GM12873 (cell line): ENCODE results near the gene ASAP2.

Experiments
- TF ChIP-seq, protein P1 (sequence below): IDR thresholded peaks from 2 replicates; pipeline ENCODE4 v1.5.1; 2012; ENCODE audit warnings: low read depth, mild to moderate bottlenecking, moderate library complexity, low read length, control low read depth; ENCODE audit not compliant: insufficient read depth; ENCODE audit errors: missing control alignments

Gene ASAP2

DNA sequence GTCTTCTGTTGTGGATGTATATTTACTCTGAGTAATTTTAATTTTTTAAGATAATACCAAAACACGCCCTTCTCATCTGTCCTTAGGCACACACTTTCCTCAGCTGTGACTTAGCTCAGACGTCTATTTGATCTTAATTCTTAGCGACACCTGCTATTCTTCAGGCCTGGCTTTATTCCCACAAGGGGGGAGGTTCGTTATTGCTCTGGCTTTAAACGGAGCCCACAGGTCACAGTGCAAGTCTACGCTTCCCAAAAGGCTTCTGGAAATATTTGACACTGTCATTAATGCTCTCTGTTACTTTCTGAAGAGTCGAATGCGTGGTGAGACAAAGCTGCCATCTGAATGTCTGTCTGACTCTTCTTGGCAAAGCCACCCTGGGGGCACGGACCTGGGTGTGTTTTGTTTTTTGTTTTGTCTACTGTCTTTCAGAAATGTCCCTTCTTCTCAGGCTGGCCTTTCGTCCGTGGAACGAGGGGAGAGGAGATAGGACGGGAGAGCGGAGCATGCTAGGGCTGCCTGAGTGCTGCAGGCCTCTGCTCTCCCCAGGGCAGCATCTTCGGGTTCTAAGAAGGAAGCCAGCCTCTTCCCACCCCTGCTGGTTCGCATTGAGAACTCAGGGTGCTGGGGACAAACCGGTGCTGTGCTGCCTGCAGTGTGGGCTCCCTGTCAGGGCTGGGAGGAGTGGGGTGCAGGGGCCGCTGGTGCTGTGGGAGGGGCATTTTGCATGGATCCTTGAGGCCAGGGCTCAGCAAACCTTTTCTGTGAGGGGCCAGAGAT, 61.9 kb downstream of the ASAP2 start:
- TF ChIP-seq, protein P1, sequence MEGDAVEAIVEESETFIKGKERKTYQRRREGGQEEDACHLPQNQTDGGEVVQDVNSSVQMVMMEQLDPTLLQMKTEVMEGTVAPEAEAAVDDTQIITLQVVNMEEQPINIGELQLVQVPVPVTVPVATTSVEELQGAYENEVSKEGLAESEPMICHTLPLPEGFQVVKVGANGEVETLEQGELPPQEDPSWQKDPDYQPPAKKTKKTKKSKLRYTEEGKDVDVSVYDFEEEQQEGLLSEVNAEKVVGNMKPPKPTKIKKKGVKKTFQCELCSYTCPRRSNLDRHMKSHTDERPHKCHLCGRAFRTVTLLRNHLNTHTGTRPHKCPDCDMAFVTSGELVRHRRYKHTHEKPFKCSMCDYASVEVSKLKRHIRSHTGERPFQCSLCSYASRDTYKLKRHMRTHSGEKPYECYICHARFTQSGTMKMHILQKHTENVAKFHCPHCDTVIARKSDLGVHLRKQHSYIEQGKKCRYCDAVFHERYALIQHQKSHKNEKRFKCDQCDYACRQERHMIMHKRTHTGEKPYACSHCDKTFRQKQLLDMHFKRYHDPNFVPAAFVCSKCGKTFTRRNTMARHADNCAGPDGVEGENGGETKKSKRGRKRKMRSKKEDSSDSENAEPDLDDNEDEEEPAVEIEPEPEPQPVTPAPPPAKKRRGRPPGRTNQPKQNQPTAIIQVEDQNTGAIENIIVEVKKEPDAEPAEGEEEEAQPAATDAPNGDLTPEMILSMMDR = no peak

DNA sequence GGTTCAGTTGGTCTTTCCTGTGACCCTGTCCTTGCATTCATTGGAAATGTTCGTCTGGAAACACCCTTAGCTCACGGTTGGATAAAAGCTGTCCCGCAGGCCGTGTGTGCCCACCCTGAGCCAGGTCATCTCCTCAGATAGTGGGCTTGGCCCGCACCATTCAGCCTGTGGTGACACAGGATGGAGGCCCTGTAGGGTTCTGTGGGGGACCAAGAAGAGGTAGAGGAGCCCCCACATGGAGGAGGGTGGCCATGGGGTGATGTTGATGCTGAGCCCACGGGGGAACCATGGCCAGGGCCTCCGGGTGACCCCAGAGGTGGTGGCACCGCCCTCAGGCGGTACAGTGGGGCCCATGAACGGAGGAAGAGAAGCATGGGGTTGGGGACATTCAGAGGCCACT, 62.7 kb downstream of the ASAP2 start:
- TF ChIP-seq, protein P1 = no peak

DNA sequence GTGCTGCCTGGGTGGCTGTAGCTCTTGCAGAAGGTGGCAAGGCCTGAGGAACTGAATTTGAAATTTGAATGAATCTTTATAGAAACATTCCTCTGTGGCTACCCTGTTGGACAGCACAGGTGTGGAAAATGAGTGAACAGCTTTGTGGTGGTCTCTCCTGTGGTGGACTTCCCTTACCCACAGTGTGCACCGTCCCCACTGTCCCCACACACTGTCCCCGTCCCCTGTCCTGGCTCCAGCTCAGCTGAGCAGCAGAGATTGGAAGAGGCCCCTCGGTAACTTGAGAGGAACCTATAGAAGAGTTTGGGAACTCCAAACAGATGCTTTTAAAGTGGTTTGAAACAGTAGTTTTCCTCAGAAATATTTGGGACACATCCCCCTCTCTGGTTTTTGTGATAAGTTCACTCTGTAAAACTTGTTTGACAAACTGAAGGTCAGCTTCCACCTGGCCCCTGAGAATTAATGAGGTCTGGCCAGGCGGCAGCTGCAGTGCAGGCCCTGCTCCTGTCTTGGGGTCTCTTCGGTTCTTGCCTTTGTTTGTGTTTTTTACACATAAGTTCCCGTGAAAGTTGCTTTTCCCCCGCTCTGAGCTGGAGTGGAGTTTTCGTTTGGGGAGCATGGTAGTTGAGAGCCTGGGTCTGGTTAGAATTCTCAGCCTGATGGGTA, 63.2 kb downstream of the ASAP2 start:
- TF ChIP-seq, protein P1 = no peak

DNA sequence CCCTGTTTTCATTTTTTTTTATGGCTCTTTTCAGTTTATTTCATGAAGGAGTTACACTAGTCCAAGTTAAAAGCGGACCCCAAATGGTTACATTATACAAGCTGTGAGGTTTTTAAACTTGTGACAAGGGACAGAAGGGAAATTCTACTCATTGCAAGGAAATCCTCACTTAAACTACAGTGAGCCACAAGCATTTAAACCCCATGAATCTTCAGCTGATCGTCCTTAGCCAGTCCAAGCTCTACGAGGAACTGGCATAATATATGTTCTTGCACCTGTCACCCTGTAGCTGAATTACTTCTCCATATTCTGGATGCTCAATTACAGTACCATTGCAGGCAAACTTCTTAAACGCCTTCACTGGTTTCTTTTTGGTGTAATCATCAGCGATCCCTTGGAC, 64.5 kb downstream of the ASAP2 start:
- TF ChIP-seq, protein P1 = no peak

DNA sequence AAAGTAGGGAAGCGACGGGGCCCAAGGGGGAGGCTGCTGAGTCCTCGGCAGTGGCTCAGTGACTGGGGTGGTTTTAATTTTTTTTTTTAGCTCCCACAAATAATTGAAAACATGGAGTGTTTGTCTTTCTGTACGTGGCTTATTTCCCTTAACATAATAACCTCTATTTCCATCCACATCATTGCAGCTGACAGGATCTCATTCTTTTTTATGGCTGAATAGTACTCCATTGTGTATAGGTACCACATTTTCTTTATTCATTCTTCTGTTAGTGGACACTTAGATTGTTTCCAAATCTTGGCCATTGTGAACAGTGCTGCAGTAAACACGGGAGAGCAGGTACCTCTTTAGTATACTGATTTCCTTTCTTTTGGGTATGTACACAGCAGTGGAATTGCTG, 65.1 kb downstream of the ASAP2 start:
- TF ChIP-seq, protein P1 = no peak

DNA sequence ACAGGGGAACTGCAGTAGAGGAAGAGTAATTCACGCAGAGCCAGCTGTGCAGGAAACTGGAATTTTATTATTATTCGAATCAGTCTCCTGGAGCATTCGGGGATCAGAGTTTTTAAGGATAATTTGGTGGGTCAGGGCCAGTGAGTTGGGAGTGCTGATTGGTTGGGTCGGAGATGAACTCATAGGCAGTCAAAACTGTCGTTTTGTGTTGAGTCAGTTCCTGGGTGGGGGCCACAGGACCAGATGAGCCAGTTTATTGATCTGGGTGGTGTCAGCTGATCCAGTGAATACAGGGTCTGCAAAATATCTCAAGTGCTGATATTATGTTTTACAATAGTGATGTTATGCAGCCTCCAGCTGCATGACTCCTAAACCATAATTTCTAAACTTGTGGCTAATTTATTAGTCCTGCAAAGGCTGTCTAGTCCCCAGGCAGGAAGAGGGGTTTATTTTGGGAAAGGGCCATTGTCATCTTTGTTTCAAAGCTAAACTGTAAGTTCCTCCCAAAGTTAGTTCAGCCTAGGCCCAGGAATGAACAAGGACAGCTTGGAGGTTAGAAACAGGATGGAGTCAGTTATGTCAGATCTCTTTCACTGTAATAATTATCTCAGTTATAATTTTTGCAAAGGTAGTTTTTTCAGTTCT, 67.0 kb downstream of the ASAP2 start:
- TF ChIP-seq, protein P1 = no peak

DNA sequence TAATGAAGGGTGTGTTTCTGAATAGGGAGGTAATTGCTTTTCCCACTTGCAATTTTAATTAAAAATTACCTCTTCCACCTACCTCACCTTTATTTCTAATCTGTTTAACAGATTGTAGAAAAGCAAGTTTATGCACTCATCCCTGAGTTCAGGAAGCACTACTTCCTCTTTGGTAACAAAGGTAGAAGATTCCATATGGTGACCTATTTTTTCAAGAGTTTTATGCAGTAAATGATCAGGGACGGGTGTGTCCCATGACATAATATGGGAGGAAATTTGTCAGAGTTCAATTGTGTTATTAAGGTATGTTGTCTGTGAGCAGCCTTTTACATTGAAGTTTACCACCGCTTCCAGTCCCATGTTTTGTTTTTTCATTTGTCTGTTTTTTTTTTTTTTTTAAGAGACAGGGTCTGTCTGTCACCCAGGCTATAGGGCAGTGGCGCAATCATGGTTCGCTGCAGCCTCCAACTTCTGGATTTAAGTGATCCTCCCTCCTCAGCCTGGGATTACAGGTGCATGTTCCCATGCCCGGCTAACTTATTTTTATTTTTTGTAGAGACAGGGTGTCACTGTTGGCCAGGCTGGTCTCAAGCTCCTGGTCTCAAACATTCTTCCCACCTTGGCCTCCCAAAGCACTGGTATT, 68.2 kb downstream of the ASAP2 start:
- TF ChIP-seq, protein P1 = no peak
